ENCODE measurements around the gene CGB3.
"Not testable (repeated sequence)": the region's sequence is repeated elsewhere in the genome, so short reads cannot be mapped to it uniquely, and the experiment has no call there.

The CGB3 gene

DNA sequence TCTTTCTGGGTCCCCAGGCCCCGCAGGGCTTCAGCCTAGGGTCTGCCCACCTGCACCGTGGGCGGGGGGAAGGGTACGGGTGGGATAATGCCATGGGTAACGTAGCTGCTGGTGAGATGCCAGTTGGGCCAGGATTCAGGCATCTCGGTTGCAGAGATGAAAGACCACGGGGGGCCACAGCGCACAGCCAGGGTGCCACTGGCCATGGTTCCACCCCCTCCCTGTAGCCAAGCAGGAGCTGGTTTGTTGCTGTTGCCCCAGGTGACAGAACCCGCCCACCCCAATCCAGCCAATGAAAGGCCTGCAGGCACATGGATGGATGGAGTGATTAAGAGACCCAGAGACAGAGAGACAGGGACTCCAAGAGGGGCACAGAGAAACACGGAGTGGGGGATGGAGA lies 34.4 kb upstream of the CGB3 start:
- Histone ChIP-seq H3K27me3 (ENCODE audit: control insufficient read depth, insufficient read depth, low read length) (peaks cover 53% of the 10 kb centered on the region), H3K9me3 (ENCODE audit: control insufficient read depth, low read depth, low read length) (no peaks in the 10 kb centered on the region), H3K27ac (ENCODE audit: low read length) (no peak overlapping the region), H3K4me1 (ENCODE audit: control insufficient read depth, low read depth, low read length) (peaks cover 10% of the 10 kb centered on the region), H3K36me3 (ENCODE audit: control insufficient read depth, low read depth, low read length) (no peaks in the 10 kb centered on the region), H3K9ac (ENCODE audit: low read length) (no peak overlapping the region), H3K4me3 (ENCODE audit: low read length) (no peak overlapping the region)

DNA sequence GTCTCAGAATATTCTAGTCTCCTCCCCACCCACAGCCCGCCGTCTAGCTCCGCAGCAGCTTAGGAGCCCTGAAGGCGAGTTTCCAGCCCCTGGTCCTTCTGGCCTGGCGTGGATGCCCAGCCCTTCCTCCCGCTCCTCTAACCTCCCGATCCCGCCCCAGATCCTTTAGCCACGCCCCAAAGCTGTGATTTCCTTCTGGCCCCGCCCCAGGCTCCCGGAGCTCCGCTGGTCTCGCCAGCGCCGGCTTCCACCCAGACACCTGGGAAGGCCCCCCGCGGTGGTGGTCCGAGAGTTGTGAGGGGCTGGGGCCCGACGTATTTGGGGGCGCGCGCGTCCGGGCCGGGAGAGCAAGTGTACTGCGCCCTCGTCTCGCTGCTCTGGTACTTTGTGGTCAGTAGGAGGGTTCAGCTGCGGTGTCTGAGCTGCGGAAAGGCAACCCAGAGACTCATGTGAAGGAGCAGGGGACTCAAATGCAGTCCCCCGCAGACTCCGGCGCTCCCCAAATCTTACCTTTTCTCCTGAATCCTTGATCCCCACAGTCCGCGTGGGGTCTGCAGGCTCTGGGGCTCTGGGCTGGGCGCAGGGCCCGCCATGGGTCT lies 33.6 kb upstream of the CGB3 start, which contains the start of gene CGB7:
Gene CGB7, minus strand, starts transcription at position 114 of the 599 bp plus-strand sequence. CDS start 2,374 bp downstream, outside the sequence.
- H3K9ac ChIP-seq (ENCODE audit: low read length) = no peak within 1 kb of the TSS
- H3K9me3 ChIP-seq (ENCODE audit: control insufficient read depth, low read depth, low read length) = no peaks in the 10 kb centered on the region
- H3K27ac ChIP-seq (ENCODE audit: low read length) = no peak within 1 kb of the TSS
- peak within 1 kb of the TSS; percentile 38 for H3K4me3 ChIP-seq (ENCODE audit: low read length)
- peaks cover 10% of the 10 kb centered on the region for H3K4me1 ChIP-seq (ENCODE audit: control insufficient read depth, low read depth, low read length)
- peaks cover 53% of the 10 kb centered on the region for H3K27me3 ChIP-seq (ENCODE audit: control insufficient read depth, insufficient read depth, low read length)
- H3K36me3 ChIP-seq (ENCODE audit: control insufficient read depth, low read depth, low read length) = no peaks in the 10 kb centered on the region

DNA sequence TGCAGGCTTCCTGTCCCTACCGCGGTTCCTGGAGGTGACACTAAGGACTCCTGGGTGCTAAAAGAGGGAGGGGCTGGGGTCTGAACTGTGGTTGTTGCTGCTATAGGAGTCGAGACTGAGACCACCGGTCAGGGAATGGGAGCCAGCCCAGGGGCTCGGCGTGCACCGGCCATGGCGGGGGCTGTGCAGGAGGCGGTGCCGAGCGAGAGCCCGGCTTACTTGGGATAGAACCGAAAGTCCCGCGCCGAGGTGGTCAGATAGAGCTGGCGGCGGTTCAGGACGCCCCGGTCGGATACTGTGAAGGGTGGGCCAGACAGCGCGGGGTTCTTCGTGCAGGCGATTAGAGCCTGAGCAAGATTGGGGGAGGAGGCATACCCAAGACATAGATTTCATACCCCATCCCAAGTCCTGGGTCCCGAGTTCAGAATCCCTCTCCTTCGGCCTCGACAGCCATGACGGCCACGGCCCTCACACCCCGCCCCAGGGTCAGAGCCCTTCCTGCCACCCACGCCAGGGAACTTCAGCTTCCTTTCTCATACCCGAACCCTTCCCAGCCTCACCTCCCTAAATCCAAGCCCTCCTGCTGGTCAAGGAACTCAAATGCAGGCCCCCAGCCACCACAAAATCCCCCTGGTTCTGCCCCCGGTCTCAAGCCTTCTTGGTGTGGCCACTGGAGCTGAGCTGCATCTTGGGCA lies 32.9 kb upstream of the CGB3 start:
- H3K27ac ChIP-seq (ENCODE audit: low read length); H3K9ac ChIP-seq (ENCODE audit: low read length); H3K36me3 ChIP-seq (ENCODE audit: control insufficient read depth, low read depth, low read length); H3K9me3 ChIP-seq (ENCODE audit: control insufficient read depth, low read depth, low read length): not testable (repeated sequence)
- Histone ChIP-seq H3K4me1 (ENCODE audit: control insufficient read depth, low read depth, low read length) (peaks cover 10% of the 10 kb centered on the region), H3K4me3 (ENCODE audit: low read length) (peak overlapping the region; percentile 38), H3K27me3 (ENCODE audit: control insufficient read depth, insufficient read depth, low read length) (peaks cover 53% of the 10 kb centered on the region)

DNA sequence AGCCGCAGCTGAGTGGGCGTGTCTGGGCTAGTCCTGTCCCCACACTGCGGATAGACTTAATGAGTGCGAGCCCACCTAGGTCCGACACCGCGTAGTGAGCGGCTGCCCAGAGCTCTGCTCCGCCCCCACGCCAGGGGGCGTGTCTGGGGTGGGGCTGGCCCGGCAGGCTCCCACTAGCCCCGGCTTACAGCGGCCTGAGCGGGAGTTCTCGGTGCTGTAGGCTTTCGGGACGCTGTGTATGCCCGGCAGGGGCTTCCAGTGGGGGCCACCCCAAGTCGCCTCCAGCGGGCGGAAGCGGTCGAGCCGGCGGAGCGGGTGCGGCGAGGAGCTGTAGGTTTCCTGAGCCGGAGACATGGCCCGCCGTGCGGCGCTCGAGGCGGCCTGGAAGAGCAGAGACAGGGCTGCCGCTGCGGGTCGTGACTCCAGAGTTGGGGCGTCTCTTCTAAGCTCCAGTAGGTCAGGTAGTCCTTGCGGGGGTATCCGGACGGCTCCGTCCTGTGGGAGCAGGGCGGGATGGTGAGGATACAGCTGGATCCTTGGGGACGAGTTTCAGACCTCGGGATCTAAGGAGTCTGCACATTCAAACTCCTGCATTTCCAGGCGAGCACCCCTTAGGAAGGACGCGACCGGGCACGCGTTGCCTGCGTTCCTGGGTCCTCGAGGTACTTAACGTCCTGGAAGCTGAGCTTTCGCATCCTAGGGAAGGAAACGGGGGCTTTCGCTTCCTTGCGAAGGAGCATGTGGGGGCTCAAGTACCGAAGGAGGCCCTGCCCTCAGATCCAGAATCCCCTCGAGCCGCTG lies 32.2 kb upstream of the CGB3 start:
- peaks cover 53% of the 10 kb centered on the region for H3K27me3 ChIP-seq (ENCODE audit: control insufficient read depth, insufficient read depth, low read length)
- no peak overlapping the region for H3K9ac ChIP-seq (ENCODE audit: low read length)

DNA sequence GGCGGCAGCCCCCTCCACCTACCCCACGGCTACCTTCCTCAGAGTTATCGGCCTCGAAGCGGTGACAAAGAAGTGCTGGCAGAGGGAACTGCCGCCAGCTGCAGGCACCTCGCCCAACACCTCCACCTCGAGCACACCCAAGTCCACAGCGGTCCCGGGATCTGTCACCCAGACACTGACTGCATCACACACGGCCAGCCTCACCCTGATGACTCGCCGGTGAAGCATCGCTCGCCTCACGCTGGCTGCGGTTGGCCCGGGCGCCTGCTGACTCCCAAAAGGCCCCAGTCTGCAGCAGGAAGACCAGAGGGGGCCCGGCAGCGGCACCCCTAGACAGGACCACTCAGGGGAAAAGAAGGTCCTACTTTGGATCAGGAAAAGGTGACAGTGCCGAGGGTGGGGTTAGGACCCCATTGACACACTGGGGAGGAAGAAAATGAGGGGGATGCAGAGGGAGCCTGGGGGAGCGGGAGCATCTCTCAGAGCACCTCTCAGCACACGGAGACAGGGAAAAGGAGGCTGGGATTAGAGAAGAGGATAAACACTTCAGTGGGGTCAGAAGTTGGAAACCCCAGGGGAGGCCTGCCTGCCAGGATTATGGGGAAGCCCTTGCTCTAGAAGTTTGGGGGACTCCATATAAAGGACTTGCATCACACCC lies 26.4 kb upstream of the CGB3 start:
- not testable (repeated sequence) for H3K27ac ChIP-seq (ENCODE audit: low read length); H3K4me1 ChIP-seq (ENCODE audit: control insufficient read depth, low read depth, low read length); H3K9ac ChIP-seq (ENCODE audit: low read length); H3K4me3 ChIP-seq (ENCODE audit: low read length); H3K36me3 ChIP-seq (ENCODE audit: control insufficient read depth, low read depth, low read length); H3K27me3 ChIP-seq (ENCODE audit: control insufficient read depth, insufficient read depth, low read length); H3K9me3 ChIP-seq (ENCODE audit: control insufficient read depth, low read depth, low read length)

More for the DNA sequence above, 32.2 kb upstream of the CGB3 start:
- H3K4me3 ChIP-seq (ENCODE audit: low read length) = peak overlapping the region; percentile 38
- no peaks in the 10 kb centered on the region for H3K9me3 ChIP-seq (ENCODE audit: control insufficient read depth, low read depth, low read length)
- no peaks in the 10 kb centered on the region for H3K36me3 ChIP-seq (ENCODE audit: control insufficient read depth, low read depth, low read length)
- peaks cover 10% of the 10 kb centered on the region for H3K4me1 ChIP-seq (ENCODE audit: control insufficient read depth, low read depth, low read length)
- H3K27ac ChIP-seq (ENCODE audit: low read length) = no peak overlapping the region

DNA sequence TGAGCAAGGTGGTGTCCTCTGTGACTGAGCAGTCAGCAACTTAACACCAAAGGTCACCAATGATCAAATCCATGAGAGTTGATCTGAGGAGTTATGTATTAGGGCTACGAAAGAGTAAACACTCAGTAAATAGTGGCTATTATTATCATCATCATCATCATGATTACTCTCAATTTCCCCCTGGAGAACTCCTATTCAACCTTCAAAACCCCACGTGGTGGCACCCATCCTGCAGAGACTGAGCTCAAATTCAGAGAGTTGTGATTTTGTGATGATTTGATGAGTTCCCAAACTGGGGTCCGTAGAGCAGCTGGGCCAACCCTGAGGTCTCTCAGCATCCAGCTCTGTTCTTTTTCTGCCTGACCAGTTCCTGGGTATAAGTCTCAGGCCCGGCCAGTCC lies 25.7 kb upstream of the CGB3 start:
- not testable (repeated sequence) for H3K27me3 ChIP-seq (ENCODE audit: control insufficient read depth, insufficient read depth, low read length); H3K4me3 ChIP-seq (ENCODE audit: low read length); H3K4me1 ChIP-seq (ENCODE audit: control insufficient read depth, low read depth, low read length); H3K36me3 ChIP-seq (ENCODE audit: control insufficient read depth, low read depth, low read length); H3K27ac ChIP-seq (ENCODE audit: low read length); H3K9ac ChIP-seq (ENCODE audit: low read length); H3K9me3 ChIP-seq (ENCODE audit: control insufficient read depth, low read depth, low read length)

DNA sequence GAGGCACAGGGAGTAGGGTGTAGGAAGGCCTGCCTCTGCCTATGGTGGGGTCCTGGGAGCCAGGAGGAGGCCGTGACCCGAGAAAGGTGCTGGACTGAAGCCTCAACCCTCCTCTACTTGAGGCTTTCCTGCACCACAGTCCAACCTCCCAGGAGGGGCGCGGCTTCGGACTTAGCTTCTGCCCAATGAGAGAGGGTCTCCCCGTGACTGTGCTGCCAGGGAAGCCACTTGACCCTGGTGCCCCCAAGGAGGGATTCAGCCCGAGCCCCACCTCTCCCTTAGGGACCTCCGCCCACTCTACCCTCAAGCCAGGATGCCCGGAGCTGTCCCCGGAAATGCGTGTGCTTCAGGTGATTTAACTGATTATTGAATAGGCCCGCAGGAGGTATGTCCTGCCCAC lies 24.9 kb upstream of the CGB3 start, which contains the start of gene CGB8:
Gene CGB8, minus strand, starts transcription at position 101 of the 400 bp plus-strand sequence. CDS start 372 bp downstream, outside the sequence.
- H3K9ac ChIP-seq (ENCODE audit: low read length); H3K27me3 ChIP-seq (ENCODE audit: control insufficient read depth, insufficient read depth, low read length); H3K36me3 ChIP-seq (ENCODE audit: control insufficient read depth, low read depth, low read length); H3K4me3 ChIP-seq (ENCODE audit: low read length); H3K9me3 ChIP-seq (ENCODE audit: control insufficient read depth, low read depth, low read length); H3K4me1 ChIP-seq (ENCODE audit: control insufficient read depth, low read depth, low read length); H3K27ac ChIP-seq (ENCODE audit: low read length): not testable (repeated sequence)

DNA sequence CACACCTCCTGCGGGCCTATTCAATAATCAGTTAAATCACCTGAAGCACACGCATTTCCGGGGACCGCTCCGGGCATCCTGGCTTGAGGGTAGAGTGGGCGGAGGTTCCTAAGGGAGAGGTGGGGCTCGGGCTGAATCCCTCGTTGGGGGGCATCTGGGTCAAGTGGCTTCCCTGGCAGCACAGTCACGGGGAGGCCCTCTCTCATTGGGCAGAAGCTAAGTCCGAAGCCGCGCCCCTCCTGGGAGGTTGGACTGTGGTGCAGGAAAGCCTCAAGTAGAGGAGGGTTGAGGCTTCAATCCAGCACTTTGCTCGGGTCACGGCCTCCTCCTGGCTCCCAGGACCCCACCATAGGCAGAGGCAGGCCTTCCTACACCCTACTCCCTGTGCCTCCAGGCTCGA lies 19.4 kb upstream of the CGB3 start, which contains the start of gene CGB5:
Gene CGB5, plus strand, starts transcription at position 301 of the 400 bp plus-strand sequence. CDS start 362 bp downstream, outside the sequence.
- not testable (repeated sequence) for H3K9me3 ChIP-seq (ENCODE audit: control insufficient read depth, low read depth, low read length)

DNA sequence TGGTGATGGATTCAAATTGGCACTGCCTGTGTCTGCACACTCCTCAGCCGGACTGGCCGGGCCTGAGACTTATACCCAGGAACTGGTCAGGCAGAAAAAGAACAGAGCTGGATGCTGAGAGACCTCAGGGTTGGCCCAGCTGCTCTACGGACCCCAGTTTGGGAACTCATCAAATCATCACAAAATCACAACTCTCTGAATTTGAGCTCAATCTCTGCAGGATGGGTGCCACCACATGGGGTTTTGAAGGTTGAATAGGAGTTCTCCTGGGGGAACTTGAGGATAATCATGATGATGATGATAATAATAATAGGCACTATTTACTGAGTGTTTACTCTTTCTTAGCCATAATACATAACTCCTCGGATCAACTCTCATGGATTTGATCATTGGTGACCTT lies 18.5 kb upstream of the CGB3 start:
- not testable (repeated sequence) for H3K36me3 ChIP-seq (ENCODE audit: control insufficient read depth, low read depth, low read length); H3K9ac ChIP-seq (ENCODE audit: low read length)

More for the DNA sequence above, 19.4 kb upstream of the CGB3 start, which contains the start of gene CGB5:
- not testable (repeated sequence) for H3K9ac ChIP-seq (ENCODE audit: low read length); H3K4me1 ChIP-seq (ENCODE audit: control insufficient read depth, low read depth, low read length); H3K27ac ChIP-seq (ENCODE audit: low read length); H3K36me3 ChIP-seq (ENCODE audit: control insufficient read depth, low read depth, low read length); H3K4me3 ChIP-seq (ENCODE audit: low read length); H3K27me3 ChIP-seq (ENCODE audit: control insufficient read depth, insufficient read depth, low read length)

DNA sequence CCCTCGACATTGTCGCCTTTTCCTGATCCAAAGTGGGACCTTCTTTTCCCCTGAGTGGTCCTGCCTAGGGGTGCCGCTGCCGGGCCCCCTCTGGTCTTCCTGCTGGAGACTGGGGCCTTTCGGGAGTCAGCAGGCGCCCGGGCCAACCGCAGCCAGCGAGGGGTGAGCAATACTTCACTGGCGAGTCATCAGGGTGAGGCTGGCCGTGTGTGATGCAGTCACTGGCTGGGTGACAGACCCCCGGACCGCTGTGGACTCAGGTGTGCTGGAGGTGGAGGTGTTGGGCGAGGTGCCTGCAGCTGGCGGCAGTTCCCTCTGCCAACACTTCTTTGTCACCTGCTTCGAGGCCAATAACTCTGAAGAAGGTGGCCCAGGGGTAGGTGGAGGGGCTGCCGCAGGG lies 18.0 kb upstream of the CGB3 start:
- Histone ChIP-seq H3K4me1 (ENCODE audit: control insufficient read depth, low read depth, low read length) (no peaks in the 10 kb centered on the region), H3K4me3 (ENCODE audit: low read length) (no peak overlapping the region), H3K9me3 (ENCODE audit: control insufficient read depth, low read depth, low read length) (no peaks in the 10 kb centered on the region), H3K9ac (ENCODE audit: low read length) (no peak overlapping the region), H3K27me3 (ENCODE audit: control insufficient read depth, insufficient read depth, low read length) (no peaks in the 10 kb centered on the region), H3K27ac (ENCODE audit: low read length) (no peak overlapping the region), H3K36me3 (ENCODE audit: control insufficient read depth, low read depth, low read length) (no peaks in the 10 kb centered on the region)

More for the DNA sequence above, 18.5 kb upstream of the CGB3 start:
- H3K27ac ChIP-seq (ENCODE audit: low read length); H3K4me1 ChIP-seq (ENCODE audit: control insufficient read depth, low read depth, low read length); H3K27me3 ChIP-seq (ENCODE audit: control insufficient read depth, insufficient read depth, low read length); H3K9me3 ChIP-seq (ENCODE audit: control insufficient read depth, low read depth, low read length); H3K4me3 ChIP-seq (ENCODE audit: low read length): not testable (repeated sequence)

DNA sequence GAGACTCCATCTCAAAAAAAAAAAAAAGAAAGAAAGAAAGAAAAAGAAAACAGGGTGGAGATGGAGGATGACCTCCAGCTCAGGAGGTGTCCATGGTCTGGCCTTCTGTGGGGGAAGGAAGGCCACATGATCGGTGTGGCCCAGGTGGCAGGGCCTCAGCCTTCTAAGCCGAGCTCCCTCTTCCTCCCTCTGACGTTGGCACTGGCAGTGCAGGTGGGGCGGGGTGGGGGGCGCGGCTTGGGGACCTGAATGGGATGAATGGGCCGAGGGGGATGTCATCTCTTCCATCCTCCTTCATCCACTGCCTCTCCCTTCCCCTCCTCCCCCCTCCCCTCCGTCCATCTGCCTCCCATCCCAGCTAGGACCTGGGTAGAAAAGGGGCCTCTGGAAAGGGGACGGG lies 15.6 kb upstream of the CGB3 start:
- not testable (repeated sequence) for H3K4me1 ChIP-seq (ENCODE audit: control insufficient read depth, low read depth, low read length); H3K9ac ChIP-seq (ENCODE audit: low read length); H3K36me3 ChIP-seq (ENCODE audit: control insufficient read depth, low read depth, low read length); H3K4me3 ChIP-seq (ENCODE audit: low read length); H3K27ac ChIP-seq (ENCODE audit: low read length); H3K27me3 ChIP-seq (ENCODE audit: control insufficient read depth, insufficient read depth, low read length); H3K9me3 ChIP-seq (ENCODE audit: control insufficient read depth, low read depth, low read length)

Data from iPS-18a (cell line).